GM12872 (cell line): ENCODE results near the gene NEB.
A peak's percentile ranks its signal among the peaks of the same experiment; 100 is the strongest.

Experiments used
- CTCF ChIP-seq: IDR thresholded peaks from 3 replicates; pipeline ENCODE4 v1.5.1; 2011; ENCODE audit warnings: low read depth, mild to moderate bottlenecking, low read length, moderate library complexity; ENCODE audit not compliant: insufficient read depth

Gene NEB

DNA sequence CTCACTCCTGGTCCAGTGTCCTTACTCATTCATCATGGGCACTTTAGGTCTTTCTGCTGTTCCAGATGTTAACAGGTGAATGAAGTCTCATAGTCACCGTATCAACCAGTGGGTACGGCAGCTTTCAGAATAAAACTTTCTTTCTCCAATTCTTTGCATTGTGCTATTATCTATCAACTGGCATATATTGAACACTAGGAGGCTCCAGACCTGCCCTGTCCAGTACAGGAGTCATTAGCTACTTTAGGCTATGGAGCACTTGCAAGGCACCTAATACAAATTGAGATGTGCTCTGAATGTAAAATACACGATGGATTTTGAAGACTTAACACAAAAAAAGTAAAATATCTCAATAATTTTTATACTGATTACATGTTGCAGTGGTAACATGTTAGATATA is 43.2 kb upstream of the NEB start:
- peak; percentile 20; the same call in 1 of the 3 replicates for TF ChIP-seq CTCF

GRCh38 chr2:151776367-151776766 is 42.1 kb upstream of the NEB start:
- TF ChIP-seq CTCF: no peak

DNA sequence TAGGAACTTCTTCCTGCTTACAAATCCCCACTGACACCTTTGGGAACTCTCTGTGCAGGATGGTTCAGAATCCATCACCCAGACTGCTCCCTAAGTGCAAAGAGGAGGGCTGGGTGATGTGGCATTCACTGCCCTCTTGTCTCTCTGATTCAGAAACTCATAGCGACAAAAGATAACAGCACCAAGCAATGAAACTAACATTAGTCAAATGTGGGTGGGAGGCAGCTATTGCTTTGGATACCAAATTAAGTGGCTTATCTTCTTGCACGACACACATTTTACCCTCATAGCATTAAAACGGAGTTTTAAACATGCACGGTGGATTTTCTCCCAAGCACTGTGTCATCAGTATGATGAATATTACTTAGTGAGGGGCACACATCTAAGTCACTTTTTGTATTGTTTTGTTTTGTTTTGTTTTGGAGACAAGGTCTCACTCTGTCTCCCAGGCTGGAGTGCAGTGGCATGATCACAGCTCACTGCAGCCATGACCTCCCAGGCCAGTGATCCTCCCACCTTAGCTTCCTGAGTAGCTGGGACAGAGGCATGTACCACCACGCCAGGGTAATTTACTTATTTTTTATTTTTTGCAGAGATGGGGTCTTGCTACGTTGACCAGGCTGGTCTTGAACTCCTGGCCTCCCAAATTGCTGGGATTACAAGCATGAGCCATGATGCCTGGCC is 40.9 kb upstream of the NEB start:
- TF ChIP-seq CTCF: no peak

GRCh38 chr2:151774506-151774905 is 40.2 kb upstream of the NEB start:
- no peak for TF ChIP-seq CTCF

DNA sequence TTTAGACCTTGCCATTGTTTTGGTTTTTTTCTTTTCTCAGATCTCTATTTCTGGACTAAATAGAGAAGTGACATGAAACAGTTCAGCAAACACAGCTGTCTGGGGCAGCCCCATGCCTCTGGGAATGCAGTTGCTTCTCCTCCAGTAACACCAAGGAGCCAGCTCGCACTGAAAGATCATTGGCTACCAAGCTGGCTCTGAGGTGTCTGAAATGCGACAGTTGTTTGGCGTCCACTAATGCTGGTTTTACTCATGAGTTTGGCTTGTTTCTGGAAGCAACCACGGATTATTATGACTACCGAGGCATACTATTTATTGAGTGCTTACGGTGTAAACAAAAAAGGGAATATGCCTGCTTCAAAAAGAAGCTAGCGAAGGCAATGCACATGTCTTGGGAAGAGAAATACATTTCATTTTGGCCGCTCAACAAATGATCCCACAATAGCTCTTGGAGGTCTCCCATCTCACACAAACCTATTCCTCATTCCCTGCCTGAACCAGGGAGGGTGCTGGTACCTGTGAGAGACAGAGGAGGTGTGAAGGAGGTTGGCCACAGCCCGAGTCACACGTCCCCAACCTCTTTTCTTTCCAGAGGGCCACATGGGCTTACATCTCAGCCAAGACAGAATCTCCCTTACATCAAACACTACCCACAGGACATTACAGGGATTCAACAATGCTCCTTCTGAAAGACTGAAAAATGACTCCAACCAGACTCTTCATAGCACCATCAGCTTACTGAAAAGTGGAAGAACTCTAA is 37.5 kb upstream of the NEB start:
- TF ChIP-seq CTCF: no peak

GRCh38 chr2:151770995-151771394 is 36.7 kb upstream of the NEB start:
- no peak for TF ChIP-seq CTCF

GRCh38 chr2:151769606-151770005 is 35.3 kb upstream of the NEB start:
- TF ChIP-seq CTCF: no peak
